Measurements from ENCODE around the gene TMEM178B.
A peak's percentile ranks its signal among the peaks of the same experiment; 100 is the strongest.
"Not testable (repeated sequence)": the region's sequence is repeated elsewhere in the genome, so short reads cannot be mapped to it uniquely, and the experiment has no call there.

The TMEM178B gene

GRCh38 chr7:141073641-141074161 is at the start of gene TMEM178B:
Gene TMEM178B (plus strand): TSS chr7:141074064.
- TF ChIP-seq, protein P1, sequence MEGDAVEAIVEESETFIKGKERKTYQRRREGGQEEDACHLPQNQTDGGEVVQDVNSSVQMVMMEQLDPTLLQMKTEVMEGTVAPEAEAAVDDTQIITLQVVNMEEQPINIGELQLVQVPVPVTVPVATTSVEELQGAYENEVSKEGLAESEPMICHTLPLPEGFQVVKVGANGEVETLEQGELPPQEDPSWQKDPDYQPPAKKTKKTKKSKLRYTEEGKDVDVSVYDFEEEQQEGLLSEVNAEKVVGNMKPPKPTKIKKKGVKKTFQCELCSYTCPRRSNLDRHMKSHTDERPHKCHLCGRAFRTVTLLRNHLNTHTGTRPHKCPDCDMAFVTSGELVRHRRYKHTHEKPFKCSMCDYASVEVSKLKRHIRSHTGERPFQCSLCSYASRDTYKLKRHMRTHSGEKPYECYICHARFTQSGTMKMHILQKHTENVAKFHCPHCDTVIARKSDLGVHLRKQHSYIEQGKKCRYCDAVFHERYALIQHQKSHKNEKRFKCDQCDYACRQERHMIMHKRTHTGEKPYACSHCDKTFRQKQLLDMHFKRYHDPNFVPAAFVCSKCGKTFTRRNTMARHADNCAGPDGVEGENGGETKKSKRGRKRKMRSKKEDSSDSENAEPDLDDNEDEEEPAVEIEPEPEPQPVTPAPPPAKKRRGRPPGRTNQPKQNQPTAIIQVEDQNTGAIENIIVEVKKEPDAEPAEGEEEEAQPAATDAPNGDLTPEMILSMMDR (IDR thresholded peaks at IDR 0.05; ENCODE audit: low read depth, low read length): no peak
- H3K4me3 ChIP-seq (ENCODE audit: low read depth, low read length): peak within 1 kb of the TSS; percentile 72

- TF ChIP-seq, protein P1 (IDR thresholded peaks at IDR 0.05; ENCODE audit: low read depth, low read length): no peak
- no peak overlapping the region for H3K4me3 ChIP-seq (ENCODE audit: low read depth, low read length)
These were observed 49.2 kb upstream of the TMEM178B start for GRCh38 chr7:141024668-141025067.

DNA sequence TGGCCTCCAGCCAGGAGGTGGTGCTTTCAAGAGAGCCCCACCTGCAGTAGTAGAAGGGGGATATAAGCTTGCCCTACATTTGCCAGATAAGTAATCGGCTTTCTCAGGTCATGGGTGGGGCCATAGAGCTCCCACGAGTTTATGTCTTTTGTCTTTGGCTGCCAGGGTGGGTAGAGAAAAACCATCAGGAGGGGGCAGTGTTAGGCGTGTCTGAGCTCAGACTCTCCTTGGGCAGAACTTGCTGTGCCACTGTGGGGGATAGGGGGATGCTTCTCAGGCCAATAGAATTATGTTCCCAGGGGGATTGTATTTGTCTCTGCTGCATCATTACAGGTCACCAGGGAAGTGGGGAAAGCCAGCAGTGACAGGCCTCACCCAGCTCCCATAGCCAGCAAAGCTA is 46.8 kb upstream of the TMEM178B start:
- H3K4me3 ChIP-seq (ENCODE audit: low read depth, low read length): no peak overlapping the region
- TF ChIP-seq, protein P1 (IDR thresholded peaks at IDR 0.05; ENCODE audit: low read depth, low read length): no peak

DNA sequence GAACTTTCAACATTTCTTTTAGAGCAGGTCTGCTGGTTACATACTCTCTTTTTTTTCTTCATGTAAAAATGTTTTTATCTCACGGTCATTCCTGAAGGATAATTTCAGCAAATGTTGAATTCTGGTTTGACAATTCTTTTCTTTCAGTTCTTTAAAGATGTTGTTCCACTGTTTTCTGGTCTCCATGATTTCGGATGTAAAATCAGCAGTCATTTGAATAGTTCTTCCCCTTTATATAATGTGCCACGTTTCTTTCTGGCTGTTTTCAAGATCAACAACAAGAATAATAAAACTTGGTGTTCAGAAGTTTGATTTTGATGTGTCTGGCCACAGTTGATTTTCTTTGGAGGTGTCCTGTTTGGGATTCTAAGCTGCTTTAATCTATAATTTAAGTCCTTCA is 45.1 kb upstream of the TMEM178B start:
- TF ChIP-seq, protein P1 (IDR thresholded peaks at IDR 0.05; ENCODE audit: low read depth, low read length): no peak

DNA sequence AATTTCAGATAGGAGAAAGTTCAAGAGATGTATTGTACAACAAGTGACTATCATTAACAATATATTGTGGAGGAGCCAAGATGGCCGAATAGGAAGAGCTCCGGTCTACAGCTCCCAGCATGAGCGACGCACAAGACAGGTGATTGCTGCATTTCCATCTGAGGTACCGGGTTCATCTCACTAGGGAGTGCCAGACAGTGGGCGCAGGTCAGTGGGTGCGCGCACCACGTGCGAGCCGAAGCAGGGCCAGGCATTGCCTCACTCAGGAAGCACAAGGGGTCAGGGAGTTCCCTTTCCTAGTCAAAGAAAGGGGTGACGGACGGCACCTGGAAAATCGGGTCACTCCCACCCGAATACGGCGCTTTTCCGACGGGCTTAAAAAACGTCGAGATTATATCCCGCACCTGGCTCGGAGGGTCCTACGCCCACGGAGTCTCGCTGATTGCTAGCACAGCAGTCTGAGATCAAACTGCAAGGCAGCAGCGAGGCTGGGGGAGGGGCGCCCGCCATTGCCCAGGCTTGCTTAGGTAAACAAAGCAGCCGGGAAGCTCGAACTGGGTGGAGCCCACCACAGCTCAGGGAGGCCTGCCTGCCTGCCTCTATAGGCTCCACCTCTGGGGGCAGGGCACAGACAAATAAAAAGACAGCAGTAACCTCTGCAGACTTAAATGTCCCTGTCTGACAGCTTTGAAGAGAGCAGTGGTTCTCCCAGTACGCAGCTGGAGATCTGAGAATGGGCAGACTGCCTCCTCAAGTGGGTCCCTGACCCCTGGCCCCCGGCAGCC is 41.1 kb upstream of the TMEM178B start:
- not testable (repeated sequence) for H3K4me3 ChIP-seq (ENCODE audit: low read depth, low read length)

More for the DNA sequence above, 45.1 kb upstream of the TMEM178B start:
- H3K4me3 ChIP-seq (ENCODE audit: low read depth, low read length): no peak overlapping the region

DNA sequence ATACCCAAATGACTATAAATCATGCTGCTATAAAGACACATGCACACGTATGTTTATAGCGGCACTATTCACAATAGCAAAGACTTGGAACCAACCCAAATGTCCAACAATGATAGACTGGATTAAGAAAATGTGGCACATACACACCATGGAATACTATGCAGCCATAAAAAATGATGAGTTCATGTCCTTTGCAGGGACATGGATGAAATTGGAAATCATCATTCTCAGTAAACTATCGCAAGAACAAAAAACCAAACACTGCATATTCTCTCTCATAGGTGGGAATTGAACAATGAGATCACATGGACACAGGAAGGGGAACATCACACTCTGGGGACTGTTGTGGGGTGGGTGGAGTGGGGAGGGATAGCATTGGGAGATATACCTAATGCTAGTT is 35.8 kb upstream of the TMEM178B start:
- H3K4me3 ChIP-seq (ENCODE audit: low read depth, low read length): not testable (repeated sequence)

DNA sequence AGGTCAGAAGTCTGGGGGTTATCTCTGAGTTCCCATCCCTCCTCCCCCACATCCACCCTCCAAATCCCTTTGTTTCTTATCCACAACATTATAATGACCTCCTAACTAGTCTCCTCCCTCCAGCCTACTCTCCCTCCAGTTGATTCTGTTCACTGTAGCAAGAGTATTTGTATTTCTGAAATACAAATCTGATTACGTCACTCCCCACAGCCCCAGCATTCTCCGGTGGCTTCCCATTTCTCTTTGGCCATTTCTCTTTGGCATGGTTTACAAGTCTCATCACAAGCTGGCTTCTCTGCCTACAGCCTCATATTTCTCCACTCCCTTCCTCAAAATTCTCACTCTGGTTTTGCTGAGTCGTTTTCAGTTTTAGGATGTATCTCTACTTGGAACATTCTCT is 34.5 kb upstream of the TMEM178B start:
- TF ChIP-seq, protein P1 (IDR thresholded peaks at IDR 0.05; ENCODE audit: low read depth, low read length): no peak
- H3K4me3 ChIP-seq (ENCODE audit: low read depth, low read length): 0 out of 2 replicates have a peak overlapping the region, but pooled peaks have one; percentile 12

DNA sequence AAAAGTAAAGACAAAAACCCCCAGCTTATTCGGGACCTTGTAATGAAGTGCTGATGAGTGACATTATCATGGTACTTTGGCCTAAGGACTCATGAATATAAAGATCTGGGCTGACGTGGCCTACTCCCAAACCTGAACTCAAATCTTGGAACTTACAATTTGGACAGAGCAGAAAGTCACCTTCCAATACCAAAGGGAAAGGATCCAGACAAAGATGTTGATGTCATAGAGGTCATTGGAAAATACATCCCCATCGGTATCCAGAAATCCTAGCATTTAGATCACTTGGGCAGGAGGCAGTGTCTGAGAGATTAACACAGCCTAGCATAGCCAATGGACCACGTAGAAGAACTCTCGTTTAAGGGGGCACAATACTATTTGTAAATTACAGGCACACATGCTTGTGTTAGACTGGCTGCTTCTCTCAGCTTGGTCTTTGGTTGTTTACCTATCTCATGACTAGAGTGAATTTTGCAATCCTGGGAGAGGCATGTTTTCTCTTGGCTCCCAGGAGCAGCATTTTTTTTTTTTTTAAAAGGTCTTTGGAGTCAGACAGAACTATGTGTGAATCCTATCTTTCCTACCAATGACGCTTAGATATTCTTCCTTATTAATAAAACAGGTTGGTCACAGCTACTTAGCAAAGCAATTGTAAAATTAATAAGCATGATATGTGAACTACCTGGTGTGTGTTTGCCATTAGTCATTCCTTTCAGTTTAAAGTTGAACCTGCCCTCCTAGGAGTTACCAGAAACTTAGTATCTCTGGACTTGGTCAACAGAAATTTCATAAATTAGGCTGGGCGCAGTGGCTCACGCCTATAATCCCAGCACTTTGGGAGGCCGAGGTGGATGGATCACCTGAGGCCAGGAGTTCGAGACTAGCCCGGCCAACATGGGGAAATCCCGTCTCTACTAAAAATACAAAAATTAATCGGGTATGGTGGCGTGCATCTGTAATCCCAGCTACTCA is 31.4 kb upstream of the TMEM178B start:
- no peak overlapping the region for H3K4me3 ChIP-seq (ENCODE audit: low read depth, low read length)
- TF ChIP-seq, protein P1 (IDR thresholded peaks at IDR 0.05; ENCODE audit: low read depth, low read length): no peak
